T-cell (primary cell): Measurements from ENCODE around the gene S100A1. TPM values are rescaled to one million over a fixed set of nuclear protein-coding genes. Genes with fewer than 3 reads are reported as not detected.
"Not testable (repeated sequence)": the region's sequence is repeated elsewhere in the genome, so short reads cannot be mapped to it uniquely, and the experiment has no call there.

Experiments
- ATAC-seq, 4 experiments: fragments of 200-7000 bp in 3 of 4; fragments of 150-1000 bp in 1 of 4; cut with Tn5 transposase; replicated peaks in 1 of 4; 1 replicate in 3 of 4; 2 replicates in 1 of 4; pipeline ENCODE4 v1.10.0; 2021; ENCODE audit warnings: moderate library complexity in 3 of 4, mild to moderate bottlenecking in 2 of 4, moderate number of reproducible peaks in 1 of 4
- CTCF ChIA-PET, 2 donors: fragments of 300-600 bp; sonication (Branson Sonifier 250); formaldehyde crosslinking; loops; one replicate each; lab custom pipeline; 2022; ENCODE audit warnings: antibody characterized with exemption in 2 of 2; lab: Charles Lee
- POLR2A ChIA-PET, 2 donors: fragments of 300-600 bp; sonication (Branson Sonifier 250); formaldehyde crosslinking; loops; one replicate each; lab custom pipeline; 2022; ENCODE audit warnings: antibody characterized with exemption in 2 of 2; lab: Charles Lee
- DNase-seq, 35 experiments: peaks; one replicate each; pipeline versions ENCODE4 v3.0.0 to v3.0.0-alpha.2; 2013 to 2023
- H3K27ac ChIP-seq: one replicate; pipeline ENCODE4 v1.5.1; 2013; ENCODE audit warnings: low read length
- H3K27me3 ChIP-seq, 2 experiments: replicated peaks in 1 of 2; 1 replicate in 1 of 2; 2 replicates in 1 of 2; pipeline versions ENCODE4 v1.6.1 to v1.7.0; 2013; ENCODE audit warnings: low read length in 1 of 2, mixed read lengths in 1 of 2; ENCODE audit not compliant: control insufficient read depth in 2 of 2, insufficient read depth in 2 of 2; ENCODE audit errors: extremely low read depth in 1 of 2
- H3K36me3 ChIP-seq, 2 donors: 1 replicate in 1 of 2; 2 replicates in 1 of 2; pipeline versions ENCODE4 v1.6.1 to v1.7.0; 2013; ENCODE audit warnings: low read length in 1 of 2; ENCODE audit not compliant: control insufficient read depth in 2 of 2, insufficient read depth in 1 of 2; ENCODE audit errors: extremely low read depth in 1 of 2
- H3K4me1 ChIP-seq, 2 experiments: 1 replicate in 1 of 2; 2 replicates in 1 of 2; pipeline versions ENCODE4 v1.6.1 to v1.7.0; 2013; ENCODE audit warnings: low read length in 2 of 2, mixed read lengths in 1 of 2; ENCODE audit not compliant: insufficient read depth in 2 of 2, control insufficient read depth in 1 of 2; ENCODE audit errors: extremely low read depth in 1 of 2
- H3K4me3 ChIP-seq, 2 donors: 1 replicate in 1 of 2; 2 replicates in 1 of 2; pipeline versions ENCODE4 v1.5.1 to v1.7.0; 2013; ENCODE audit warnings: mild to moderate bottlenecking in 2 of 2, low read length in 1 of 2, moderate library complexity in 1 of 2; ENCODE audit not compliant: control insufficient read depth in 1 of 2; ENCODE audit errors: extremely low read depth in 1 of 2
- H3K9me3 ChIP-seq: 2 replicates; pipeline ENCODE4 v1.7.0; 2013
- H3K27ac Mint-ChIP-seq, 2 donors: one replicate each; pipeline ENCODE4 v1.8.0; 2020 to 2021; ENCODE audit warnings: mild to moderate bottlenecking in 2 of 2, mixed read lengths in 2 of 2
- H3K27me3 Mint-ChIP-seq, 2 donors: one replicate each; pipeline ENCODE4 v1.8.0; 2021 to 2022; ENCODE audit warnings: mixed read lengths in 2 of 2
- H3K36me3 Mint-ChIP-seq: one replicate; pipeline ENCODE4 v1.8.0; 2021; ENCODE audit warnings: mixed read lengths
- H3K4me1 Mint-ChIP-seq, 3 donors: one replicate each; pipeline ENCODE4 v1.8.0; 2020 to 2022; ENCODE audit warnings: mixed read lengths in 3 of 3, mild to moderate bottlenecking in 1 of 3
- H3K4me3 Mint-ChIP-seq, 3 donors: one replicate each; pipeline ENCODE4 v1.8.0; 2020 to 2022; ENCODE audit warnings: mild to moderate bottlenecking in 3 of 3, mixed read lengths in 3 of 3, moderate library complexity in 3 of 3
- H3K9me3 Mint-ChIP-seq, 3 donors: one replicate each; pipeline ENCODE4 v1.8.0; 2020 to 2022; ENCODE audit warnings: mixed read lengths in 3 of 3
- WGBS: methylation state at CpG from one replicate; pipeline ENCODE4 v1.1.5; 2013; ENCODE audit warnings: missing lambda C conversion rate; ENCODE audit not compliant: insufficient coverage; 5-methylcytosine and 5-hydroxymethylcytosine counted together
- total RNA-seq, 35 experiments: library from RNA in 6 of 35; stranded (reverse) in 6 of 35; fragments of 120-200 nt in 1 of 35; gene quantifications; one replicate each; pipeline versions ENCODE4 v1.2.1 to v1.2.4 and lab custom pipeline; 2013 to 2026

Gene S100A1
- total RNA-seq, 5 donors from 2014 or later (not counting 1 experiment from before 2014, with no cell fraction given), result not detected

- Mint-ChIP-seq H3K4me1 (no peaks in the 10 kb centered on the region), H3K27me3 (peaks cover 4 to 11% of the 10 kb centered on the region in 2 donors), H3K4me3 (no peak overlapping the region), H3K36me3 (no peaks in the 10 kb centered on the region), H3K27ac (no peak overlapping the region), H3K9me3 (no peaks in the 10 kb centered on the region)
- Histone ChIP-seq H3K36me3 (no peaks in the 10 kb centered on the region), H3K27me3 (peaks cover 0 to 17% of the 10 kb centered on the region in 2 experiments), H3K9me3 (no peaks in the 10 kb centered on the region), H3K27ac (no peak overlapping the region), H3K4me1 (no peaks in the 10 kb centered on the region), H3K4me3 (no peak overlapping the region)
- 71% methylated on average over 1 of the region's 1 CpG for WGBS
- no peak for DNase-seq
- ChIA-PET POLR2A (no interaction called here), CTCF (no interaction called here)
- ATAC-seq, result no peak
Measured at GRCh38 chr1:153585006-153585405, 43.2 kb upstream of the S100A1 start.

- ATAC-seq (no peak), DNase-seq (no peak)
- WGBS, result 80% methylated on average over 1 of the region's 1 CpG
- ChIA-PET POLR2A (no interaction called here), CTCF (interaction anchor here in 1 of 2 donors (0.9 kb wide), 1 partner anchor 14 kb away, joined by 4 read pairs; no protein-coding TSS in a partner anchor)
- Histone ChIP-seq H3K4me3 (no peak overlapping the region), H3K9me3 (no peaks in the 10 kb centered on the region), H3K27me3 (peaks cover 0 to 11% of the 10 kb centered on the region in 2 experiments), H3K4me1 (no peaks in the 10 kb centered on the region), H3K36me3 (no peaks in the 10 kb centered on the region), H3K27ac (no peak overlapping the region)
- no peaks in the 10 kb centered on the region for H3K4me1 Mint-ChIP-seq
- H3K9me3 Mint-ChIP-seq, result no peaks in the 10 kb centered on the region
- peak overlapping the region in 1 of 2 donors; percentile 16 for H3K27ac Mint-ChIP-seq
- no peaks in the 10 kb centered on the region for H3K36me3 Mint-ChIP-seq
- no peak overlapping the region for H3K4me3 Mint-ChIP-seq
- peaks cover 4 to 11% of the 10 kb centered on the region in 2 donors for H3K27me3 Mint-ChIP-seq
Measured at GRCh38 chr1:153586347-153586746, 41.9 kb upstream of the S100A1 start.

- POLR2A ChIA-PET, result interaction anchor here in 1 of 2 donors (0.6 kb wide), 1 partner anchor 27 kb away, joined by 3 read pairs; no protein-coding TSS in a partner anchor
- DNase-seq, result no peak
- no peak for ATAC-seq
- H3K27me3 Mint-ChIP-seq, result peaks cover 4 to 11% of the 10 kb centered on the region in 2 donors
- H3K4me1 Mint-ChIP-seq, result no peaks in the 10 kb centered on the region
- no peaks in the 10 kb centered on the region for H3K4me1 ChIP-seq
- H3K9me3 ChIP-seq, result no peaks in the 10 kb centered on the region
- H3K27me3 ChIP-seq, result peaks cover 0 to 11% of the 10 kb centered on the region in 2 experiments
- H3K9me3 Mint-ChIP-seq, result no peaks in the 10 kb centered on the region
- no peak overlapping the region for H3K27ac ChIP-seq
- no peaks in the 10 kb centered on the region for H3K36me3 ChIP-seq
- H3K27ac Mint-ChIP-seq, result no peak overlapping the region
- CTCF ChIA-PET, result interaction anchor here in 1 of 2 donors (0.9 kb wide), 1 partner anchor 15 kb away, joined by 4 read pairs; no protein-coding TSS in a partner anchor
- WGBS, result 86% methylated on average over 1 of the region's 5 CpGs
- H3K4me3 Mint-ChIP-seq, result no peak overlapping the region
- no peaks in the 10 kb centered on the region for H3K36me3 Mint-ChIP-seq
- H3K4me3 ChIP-seq, result no peak overlapping the region
Measured at GRCh38 chr1:153587314-153587713, 40.9 kb upstream of the S100A1 start.

GRCh38 chr1:153588033-153588432 lies 40.2 kb upstream of the S100A1 start:
- H3K36me3 Mint-ChIP-seq, ATAC-seq, H3K4me3 ChIP-seq, H3K27ac Mint-ChIP-seq, POLR2A ChIA-PET, H3K4me1 Mint-ChIP-seq, DNase-seq, H3K4me3 Mint-ChIP-seq, H3K27ac ChIP-seq, CTCF ChIA-PET, H3K9me3 ChIP-seq, H3K4me1 ChIP-seq, H3K36me3 ChIP-seq, H3K9me3 Mint-ChIP-seq: not testable (repeated sequence)
- H3K27me3 Mint-ChIP-seq, result peaks cover 4 to 11% of the 10 kb centered on the region in 2 donors
- peaks cover 0 to 11% of the 10 kb centered on the region in 2 experiments for H3K27me3 ChIP-seq
- WGBS, result no CpG with 5 or more reads among the region's 10 CpGs

- DNase-seq (no peak), ATAC-seq (no peak)
- H3K4me1 ChIP-seq, result no peaks in the 10 kb centered on the region
- H3K4me3 ChIP-seq, result no peak overlapping the region
- H3K36me3 ChIP-seq, result no peaks in the 10 kb centered on the region
- WGBS, result no CpG with 5 or more reads among the region's 2 CpGs
- Mint-ChIP-seq H3K9me3 (no peaks in the 10 kb centered on the region), H3K4me3 (no peak overlapping the region), H3K4me1 (no peaks in the 10 kb centered on the region), H3K27me3 (peaks cover 4 to 11% of the 10 kb centered on the region in 2 donors), H3K36me3 (no peaks in the 10 kb centered on the region), H3K27ac (no peak overlapping the region)
- no peak overlapping the region for H3K27ac ChIP-seq
- H3K27me3 ChIP-seq, result peaks cover 0 to 11% of the 10 kb centered on the region in 2 experiments
- H3K9me3 ChIP-seq, result no peaks in the 10 kb centered on the region
- ChIA-PET POLR2A (no interaction called here), CTCF (no interaction called here)
Measured at GRCh38 chr1:153588482-153588881, 39.8 kb upstream of the S100A1 start.

- WGBS, result 40% methylated on average over 1 of the region's 4 CpGs
- POLR2A ChIA-PET, result no interaction called here
- no peak for ATAC-seq
Measured at GRCh38 chr1:153592748-153593147, 35.5 kb upstream of the S100A1 start.

More at GRCh38 chr1:153592748-153593147, 35.5 kb upstream of the S100A1 start:
- Mint-ChIP-seq H3K27me3 (no peaks in the 10 kb centered on the region), H3K4me1 (peaks cover 0 to 8% (median 0%) of the 10 kb centered on the region in 3 donors), H3K9me3 (no peaks in the 10 kb centered on the region), H3K4me3 (no peak overlapping the region), H3K27ac (no peak overlapping the region), H3K36me3 (no peaks in the 10 kb centered on the region)
- Histone ChIP-seq H3K9me3 (no peaks in the 10 kb centered on the region), H3K27ac (no peak overlapping the region), H3K36me3 (no peaks in the 10 kb centered on the region), H3K4me3 (no peak overlapping the region), H3K4me1 (no peaks in the 10 kb centered on the region), H3K27me3 (no peaks in the 10 kb centered on the region)
- DNase-seq, result no peak
- CTCF ChIA-PET, result no interaction called here
